ENCODE measurements around the gene C1R.

DNA sequence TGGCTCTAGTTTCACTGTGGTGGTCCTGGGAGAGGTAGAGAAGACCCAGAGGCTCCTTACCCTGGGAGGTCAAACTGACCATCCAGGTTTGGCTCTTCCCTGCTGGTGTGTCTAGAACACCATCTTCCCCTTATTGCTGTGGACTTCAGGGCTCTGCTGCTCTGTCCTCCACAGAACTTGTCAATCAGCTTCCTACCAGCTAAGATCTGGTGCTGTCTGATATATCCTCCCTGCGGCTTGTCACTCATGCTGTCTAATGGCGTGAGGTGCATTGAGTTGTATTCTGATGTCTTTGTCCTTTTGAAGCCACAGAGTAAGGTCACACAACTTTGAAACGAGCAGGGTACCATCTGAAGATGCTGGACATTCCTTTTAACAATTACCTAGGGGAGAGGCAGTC lies 24.0 kb upstream of the C1R start:
- no peak for TF ChIP-seq TAF1 (IDR thresholded peaks at IDR 0.05; ENCODE audit: borderline replicate concordance, insufficient read depth, low read length)
- TF ChIP-seq POLR2AphosphoS5 (IDR thresholded peaks at IDR 0.05; ENCODE audit: low read depth, low read length), result no peak
- no peak for TF ChIP-seq REST (IDR thresholded peaks at IDR 0.05; ENCODE audit: insufficient read depth in 1 of 2, low read depth in 2 of 2, low read length in 2 of 2)

Measured in PFSK-1 (cell line).